NCI-H510A treated with DMSO at 0.1 percent for 48 hours (cell line): Measurements from ENCODE around the gene PRR35.

Experiments
- DNase-seq: peaks from one replicate; lab custom pipeline; 2025; lab: John Stamatoyannopoulos, UW

PRR35 gene

GRCh38 chr16:560204-560700 is at the start of gene PRR35:
PRR35 (plus strand) TSS chr16:560394; CDS start chr16:563295, 2,901 bp downstream.
- no peak for DNase-seq

- DNase-seq: no peak
These were observed 47.4 kb upstream of the PRR35 start for GRCh38 chr16:512802-513201.

- DNase-seq: no peak
These were observed 46.2 kb upstream of the PRR35 start for GRCh38 chr16:513950-514349.

- DNase-seq: no peak
These were observed 44.8 kb upstream of the PRR35 start for GRCh38 chr16:515175-515938.

- DNase-seq: no peak
These were observed 44.3 kb upstream of the PRR35 start for GRCh38 chr16:515939-516226.

- DNase-seq: no peak
These were observed 43.9 kb upstream of the PRR35 start for GRCh38 chr16:516301-516700.

GRCh38 chr16:518858-519257 is 41.3 kb upstream of the PRR35 start:
- DNase-seq: no peak

- DNase-seq: no peak
These were observed 40.8 kb upstream of the PRR35 start for GRCh38 chr16:519425-519824.

GRCh38 chr16:519841-520687 is 40.1 kb upstream of the PRR35 start:
- no peak for DNase-seq

GRCh38 chr16:520847-521246 is 39.3 kb upstream of the PRR35 start:
- DNase-seq: no peak

GRCh38 chr16:521381-522210 is 38.6 kb upstream of the PRR35 start:
- no peak for DNase-seq

- no peak for DNase-seq
These were observed 37.7 kb upstream of the PRR35 start for GRCh38 chr16:522320-523096.

- no peak for DNase-seq
These were observed 37.0 kb upstream of the PRR35 start for GRCh38 chr16:523097-523741.

GRCh38 chr16:524274-525040 is 35.7 kb upstream of the PRR35 start:
- no peak for DNase-seq

- DNase-seq: no peak
These were observed 35.1 kb upstream of the PRR35 start for GRCh38 chr16:525123-525519.

- no peak for DNase-seq
These were observed 34.5 kb upstream of the PRR35 start for GRCh38 chr16:525520-526180.

- DNase-seq: no peak
These were observed 33.8 kb upstream of the PRR35 start for GRCh38 chr16:526181-527014.

- DNase-seq: peak; percentile 86
These were observed 32.9 kb upstream of the PRR35 start, which contains the start of gene CAPN15 for GRCh38 chr16:527015-527903. CAPN15 (plus strand) TSS chr16:527712; CDS start chr16:546839, 19,127 bp downstream.
